RWPE2 (cell line): Measurements from ENCODE around the gene R3HDM2.

ENCODE experiments used
- ATAC-seq: fragments of 200-7000 bp; cut with Tn5 transposase; 3 replicates; pipeline ENCODE4 v1.9.1; 2021; ENCODE audit warnings: low read depth
- DNase-seq: peaks from one replicate; pipeline ENCODE4 v3.0.0-alpha.2; 2020; ENCODE audit warnings: low spot score
- H3K27ac ChIP-seq: fragments of 450-650 bp; 2 replicates; pipeline ENCODE4 v1.5.1; 2017; ENCODE audit warnings: mild to moderate bottlenecking; ENCODE audit not compliant: poor library complexity, severe bottlenecking
- H3K27me3 ChIP-seq: fragments of 250-450 bp; sonication (Bioruptor Pico); 2 replicates; pipeline ENCODE4 v1.5.1; 2021; ENCODE audit warnings: mild to moderate bottlenecking, moderate library complexity; ENCODE audit not compliant: insufficient read depth, poor library complexity, severe bottlenecking
- H3K36me3 ChIP-seq: fragments of 250-450 bp; sonication (Bioruptor Pico); 2 replicates; pipeline ENCODE4 v1.5.1; 2020; ENCODE audit warnings: low read depth, mild to moderate bottlenecking, moderate library complexity
- H3K4me1 ChIP-seq: fragments of 250-450 bp; sonication (Bioruptor Pico); 2 replicates; pipeline ENCODE4 v1.5.1; 2021; ENCODE audit warnings: mild to moderate bottlenecking, moderate library complexity; ENCODE audit not compliant: insufficient read depth, poor library complexity, severe bottlenecking
- H3K4me3 ChIP-seq: fragments of 250-450 bp; sonication (Bioruptor Pico); 2 replicates; pipeline ENCODE4 v1.5.1; 2021; ENCODE audit warnings: mild to moderate bottlenecking, moderate library complexity; ENCODE audit not compliant: severe bottlenecking
- H3K9me3 ChIP-seq: fragments of 250-450 bp; sonication (Bioruptor Pico); 2 replicates; pipeline ENCODE4 v1.5.1; 2021; ENCODE audit warnings: mild to moderate bottlenecking, moderate library complexity; ENCODE audit not compliant: severe bottlenecking
- CTCF ChIP-seq: fragments of 450-650 bp; IDR thresholded peaks from one replicate; pipeline ENCODE4 v1.5.1; 2017; ENCODE audit warnings: mild to moderate bottlenecking, moderate library complexity; ENCODE audit not compliant: poor library complexity, severe bottlenecking

Gene R3HDM2

GRCh38 chr12:57372233-57372632, 58.6 kb downstream of the R3HDM2 start:
- H3K4me3 ChIP-seq: no peak overlapping the region
- ATAC-seq (no peak), DNase-seq (no peak)
- H3K9me3 ChIP-seq: no peaks in the 10 kb centered on the region
- no peaks in the 10 kb centered on the region for H3K27me3 ChIP-seq
- no peaks in the 10 kb centered on the region for H3K4me1 ChIP-seq
- H3K36me3 ChIP-seq: peaks cover 2% of the 10 kb centered on the region; the same call in 1 of the 2 replicates
- TF ChIP-seq CTCF: no peak
- H3K27ac ChIP-seq: no peak overlapping the region

- Histone ChIP-seq H3K27ac (no peak overlapping the region), H3K36me3 (peaks cover 2% of the 10 kb centered on the region; the same call in 1 of the 2 replicates), H3K4me1 (no peaks in the 10 kb centered on the region), H3K9me3 (peaks cover 3% of the 10 kb centered on the region), H3K27me3 (no peaks in the 10 kb centered on the region), H3K4me3 (no peak overlapping the region)
- no peak for TF ChIP-seq CTCF
- ATAC-seq (no peak), DNase-seq (no peak)
Observed at GRCh38 chr12:57370696-57371095, 60.1 kb downstream of the R3HDM2 start.

GRCh38 chr12:57370072-57370471, 60.8 kb downstream of the R3HDM2 start:
- Histone ChIP-seq H3K27ac (no peak overlapping the region), H3K9me3 (peaks cover 3% of the 10 kb centered on the region), H3K27me3 (no peaks in the 10 kb centered on the region), H3K36me3 (peaks cover 2% of the 10 kb centered on the region; the same call in 1 of the 2 replicates), H3K4me3 (no peak overlapping the region), H3K4me1 (no peaks in the 10 kb centered on the region)
- no peak for TF ChIP-seq CTCF
- ATAC-seq (no peak), DNase-seq (no peak)

- DNase-seq (no peak), ATAC-seq (no peak)
- no peaks in the 10 kb centered on the region for H3K4me1 ChIP-seq
- H3K36me3 ChIP-seq: peaks cover 2% of the 10 kb centered on the region; the same call in 1 of the 2 replicates
- no peak overlapping the region for H3K4me3 ChIP-seq
- H3K9me3 ChIP-seq: peaks cover 3% of the 10 kb centered on the region
- H3K27ac ChIP-seq: no peak overlapping the region
- no peak for TF ChIP-seq CTCF
- no peaks in the 10 kb centered on the region for H3K27me3 ChIP-seq
Observed at GRCh38 chr12:57369202-57369601, 61.6 kb downstream of the R3HDM2 start.

- Histone ChIP-seq H3K36me3 (peaks cover 2% of the 10 kb centered on the region; the same call in 1 of the 2 replicates), H3K4me3 (no peak overlapping the region), H3K27me3 (no peaks in the 10 kb centered on the region), H3K4me1 (no peaks in the 10 kb centered on the region), H3K27ac (no peak overlapping the region), H3K9me3 (peaks cover 3% of the 10 kb centered on the region)
- no peak for TF ChIP-seq CTCF
- ATAC-seq: no peak
- no peak for DNase-seq
Observed at GRCh38 chr12:57368349-57369095, 62.3 kb downstream of the R3HDM2 start.
